Measurements from ENCODE around the gene LIPM.
"Not testable (repeated sequence)": the region's sequence is repeated elsewhere in the genome, so short reads cannot be mapped to it uniquely, and the experiment has no call there.

LIPM gene

GRCh38 chr10:88803641-88804040 lies 1.1 kb downstream of the LIPM start:
- no peak for DNase-seq

- no peak for DNase-seq
These were observed 1.7 kb downstream of the LIPM start for GRCh38 chr10:88804083-88804812.

GRCh38 chr10:88805361-88805760 lies 2.8 kb downstream of the LIPM start:
- no peak for DNase-seq

- DNase-seq, result no peak
These were observed 3.4 kb downstream of the LIPM start for GRCh38 chr10:88805924-88806323.

- no peak for DNase-seq
These were observed 7.1 kb downstream of the LIPM start for GRCh38 chr10:88809621-88810020.

GRCh38 chr10:88810196-88810961 lies 7.8 kb downstream of the LIPM start:
- DNase-seq, result no peak

GRCh38 chr10:88813200-88813599 lies 10.7 kb downstream of the LIPM start:
- no peak for DNase-seq

- DNase-seq, result no peak
These were observed 16.8 kb downstream of the LIPM start for GRCh38 chr10:88819290-88819689.

GRCh38 chr10:88820748-88821401 lies 18.3 kb downstream of the LIPM start:
- no peak for DNase-seq

GRCh38 chr10:88826388-88826787 lies 23.9 kb downstream of the LIPM start:
- no peak for DNase-seq

- no peak for DNase-seq
These were observed 25.1 kb downstream of the LIPM start for GRCh38 chr10:88827671-88828070.

GRCh38 chr10:88828310-88828709 lies 25.8 kb downstream of the LIPM start:
- DNase-seq, result no peak

GRCh38 chr10:88830643-88831268 lies 28.2 kb downstream of the LIPM start:
- DNase-seq, result no peak

GRCh38 chr10:88831709-88832108 lies 29.2 kb downstream of the LIPM start:
- no peak for DNase-seq

- no peak for DNase-seq
These were observed 29.8 kb downstream of the LIPM start for GRCh38 chr10:88832376-88832775.

- DNase-seq, result no peak
These were observed 30.6 kb downstream of the LIPM start for GRCh38 chr10:88833156-88833555.

GRCh38 chr10:88833723-88834122 lies 31.2 kb downstream of the LIPM start:
- DNase-seq, result no peak

GRCh38 chr10:88835096-88835909 lies 32.8 kb downstream of the LIPM start:
- DNase-seq, result peak; percentile 16 to 40

- no peak for DNase-seq
These were observed 33.3 kb downstream of the LIPM start for GRCh38 chr10:88835910-88836221.

- DNase-seq, result not testable (repeated sequence)
These were observed 35.1 kb downstream of the LIPM start for GRCh38 chr10:88837632-88838031.

- DNase-seq, result no peak
These were observed 36.3 kb downstream of the LIPM start for GRCh38 chr10:88838766-88839350.

GRCh38 chr10:88840104-88840503 lies 37.6 kb downstream of the LIPM start:
- no peak for DNase-seq
